ENCODE results near the gene STXBP5. TPM values are rescaled to one million over a fixed set of nuclear protein-coding genes. Genes with fewer than 3 reads are reported as not detected.

STXBP5 gene
- total and polyA plus RNA-seq, 9 of the 15 experiments (the other 6 are each of a cell fraction or from before 2014, with no cell fraction given): 23.3 to 172 (median 71.5) TPM

DNA sequence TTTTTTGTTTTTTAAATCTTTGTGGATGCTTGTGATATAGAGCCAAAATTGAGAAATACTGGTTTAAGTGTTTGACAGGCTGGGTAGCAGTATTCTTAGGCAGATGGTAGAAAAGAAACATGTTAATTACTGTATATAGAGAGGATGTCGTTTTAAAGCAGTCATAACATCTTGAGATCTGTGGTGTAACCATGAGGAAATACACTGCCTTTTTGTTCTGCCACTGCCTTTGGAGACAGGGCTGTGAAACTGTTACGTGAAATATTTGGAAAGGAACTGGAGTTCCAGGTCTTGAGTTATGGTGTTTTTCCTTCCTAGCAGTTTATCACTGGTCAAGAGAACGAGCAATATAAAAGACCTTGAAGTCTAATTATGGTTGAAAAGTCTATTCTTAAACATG is 19.5 kb downstream of the STXBP5 start:
- H3K36me3 ChIP-seq (ENCODE audit: control insufficient read depth, insufficient read depth, low read length): peaks cover 96% of the 10 kb centered on the region
- H3K4me2 ChIP-seq (ENCODE audit: insufficient read depth, low read length): no peak overlapping the region
- H2AFZ ChIP-seq (ENCODE audit: low read depth, low read length): no peak overlapping the region
- intact Hi-C loops (cut with micrococcal nuclease) (loop anchor here (5.0 kb wide), 1 partner anchor 366 kb away; no protein-coding TSS in a partner anchor), in situ Hi-C loops (cut with MboI) (loop anchor here (25.0 kb wide), 1 partner anchor 336 kb away; no protein-coding TSS in a partner anchor)
- H4K20me1 ChIP-seq (replicated peaks; ENCODE audit: control insufficient read depth, insufficient read depth, low read length): no peaks in the 10 kb centered on the region
- H3K4me1 ChIP-seq (replicated peaks in 1 of 2; ENCODE audit: control insufficient read depth in 2 of 2, insufficient read depth in 2 of 2, low read length in 2 of 2): peaks cover 0 to 51% of the 10 kb centered on the region in 2 experiments; a peak in 3 of 5 replicates
- no peaks in the 10 kb centered on the region for H3K9me1 ChIP-seq (ENCODE audit: control insufficient read depth, insufficient read depth, low read length)
- FAIRE-seq: no peak
- no peak overlapping the region for H3K4me3 ChIP-seq
- 68% methylated on average over 3 of the region's 3 CpGs for WGBS (ENCODE audit: insufficient coverage, low coverage, missing lambda C conversion rate)
- no peak overlapping the region for H3K27ac ChIP-seq (ENCODE audit: extremely low read depth, low read depth, low read length)
- BruUV-seq (replicated peaks): no TSS peak
- H3K27me3 ChIP-seq (ENCODE audit: control insufficient read depth in 2 of 2, insufficient read depth in 2 of 2, low read length in 2 of 2): no peaks in the 10 kb centered on the region
- no peak overlapping the region for H3K9ac ChIP-seq (ENCODE audit: insufficient read depth in 1 of 2, low read depth in 2 of 2, low read length in 2 of 2)
- CTCF ChIA-PET (ENCODE audit: low intra/inter-chr PET ratio): interaction anchor here (2.4 kb wide), 1 partner anchor 321 kb away, joined by 8 read pairs; no protein-coding TSS in a partner anchor
- peaks cover 100% of the 10 kb centered on the region for H3K79me2 ChIP-seq (ENCODE audit: control insufficient read depth, insufficient read depth, low read length)
- POLR2A ChIA-PET: interaction anchor here (0.7 to 1.8 kb wide), 2 partner anchors 9 to 329 kb away, joined by 3 to 5 read pairs; no protein-coding TSS in a partner anchor
- no peak for ATAC-seq
- DNase-seq (ENCODE audit: extremely low read depth in 1 of 4, low spot score in 3 of 4): no peak
- no peaks in the 10 kb centered on the region for H3K9me3 ChIP-seq (replicated peaks; ENCODE audit: control insufficient read depth, insufficient read depth, low read depth, low read length)
- no peak for TF ChIP-seq MXI1 (IDR thresholded peaks at IDR 0.05; ENCODE audit: low read depth, low read length)
- no peak for TF ChIP-seq MTF1 (CRISPR knock-in tag; IDR thresholded peaks at IDR 0.05; ENCODE audit: borderline replicate concordance)
- TF ChIP-seq MAZ (CRISPR knock-in tag; conservative IDR thresholded peaks at IDR 0.05 in 1 of 2, IDR thresholded peaks at IDR 0.05 in 1 of 2): 0 out of 4 replicates have a peak, but pooled peaks of 1 of the 2 experiments have one; percentile 37
- TF ChIP-seq, protein P1, sequence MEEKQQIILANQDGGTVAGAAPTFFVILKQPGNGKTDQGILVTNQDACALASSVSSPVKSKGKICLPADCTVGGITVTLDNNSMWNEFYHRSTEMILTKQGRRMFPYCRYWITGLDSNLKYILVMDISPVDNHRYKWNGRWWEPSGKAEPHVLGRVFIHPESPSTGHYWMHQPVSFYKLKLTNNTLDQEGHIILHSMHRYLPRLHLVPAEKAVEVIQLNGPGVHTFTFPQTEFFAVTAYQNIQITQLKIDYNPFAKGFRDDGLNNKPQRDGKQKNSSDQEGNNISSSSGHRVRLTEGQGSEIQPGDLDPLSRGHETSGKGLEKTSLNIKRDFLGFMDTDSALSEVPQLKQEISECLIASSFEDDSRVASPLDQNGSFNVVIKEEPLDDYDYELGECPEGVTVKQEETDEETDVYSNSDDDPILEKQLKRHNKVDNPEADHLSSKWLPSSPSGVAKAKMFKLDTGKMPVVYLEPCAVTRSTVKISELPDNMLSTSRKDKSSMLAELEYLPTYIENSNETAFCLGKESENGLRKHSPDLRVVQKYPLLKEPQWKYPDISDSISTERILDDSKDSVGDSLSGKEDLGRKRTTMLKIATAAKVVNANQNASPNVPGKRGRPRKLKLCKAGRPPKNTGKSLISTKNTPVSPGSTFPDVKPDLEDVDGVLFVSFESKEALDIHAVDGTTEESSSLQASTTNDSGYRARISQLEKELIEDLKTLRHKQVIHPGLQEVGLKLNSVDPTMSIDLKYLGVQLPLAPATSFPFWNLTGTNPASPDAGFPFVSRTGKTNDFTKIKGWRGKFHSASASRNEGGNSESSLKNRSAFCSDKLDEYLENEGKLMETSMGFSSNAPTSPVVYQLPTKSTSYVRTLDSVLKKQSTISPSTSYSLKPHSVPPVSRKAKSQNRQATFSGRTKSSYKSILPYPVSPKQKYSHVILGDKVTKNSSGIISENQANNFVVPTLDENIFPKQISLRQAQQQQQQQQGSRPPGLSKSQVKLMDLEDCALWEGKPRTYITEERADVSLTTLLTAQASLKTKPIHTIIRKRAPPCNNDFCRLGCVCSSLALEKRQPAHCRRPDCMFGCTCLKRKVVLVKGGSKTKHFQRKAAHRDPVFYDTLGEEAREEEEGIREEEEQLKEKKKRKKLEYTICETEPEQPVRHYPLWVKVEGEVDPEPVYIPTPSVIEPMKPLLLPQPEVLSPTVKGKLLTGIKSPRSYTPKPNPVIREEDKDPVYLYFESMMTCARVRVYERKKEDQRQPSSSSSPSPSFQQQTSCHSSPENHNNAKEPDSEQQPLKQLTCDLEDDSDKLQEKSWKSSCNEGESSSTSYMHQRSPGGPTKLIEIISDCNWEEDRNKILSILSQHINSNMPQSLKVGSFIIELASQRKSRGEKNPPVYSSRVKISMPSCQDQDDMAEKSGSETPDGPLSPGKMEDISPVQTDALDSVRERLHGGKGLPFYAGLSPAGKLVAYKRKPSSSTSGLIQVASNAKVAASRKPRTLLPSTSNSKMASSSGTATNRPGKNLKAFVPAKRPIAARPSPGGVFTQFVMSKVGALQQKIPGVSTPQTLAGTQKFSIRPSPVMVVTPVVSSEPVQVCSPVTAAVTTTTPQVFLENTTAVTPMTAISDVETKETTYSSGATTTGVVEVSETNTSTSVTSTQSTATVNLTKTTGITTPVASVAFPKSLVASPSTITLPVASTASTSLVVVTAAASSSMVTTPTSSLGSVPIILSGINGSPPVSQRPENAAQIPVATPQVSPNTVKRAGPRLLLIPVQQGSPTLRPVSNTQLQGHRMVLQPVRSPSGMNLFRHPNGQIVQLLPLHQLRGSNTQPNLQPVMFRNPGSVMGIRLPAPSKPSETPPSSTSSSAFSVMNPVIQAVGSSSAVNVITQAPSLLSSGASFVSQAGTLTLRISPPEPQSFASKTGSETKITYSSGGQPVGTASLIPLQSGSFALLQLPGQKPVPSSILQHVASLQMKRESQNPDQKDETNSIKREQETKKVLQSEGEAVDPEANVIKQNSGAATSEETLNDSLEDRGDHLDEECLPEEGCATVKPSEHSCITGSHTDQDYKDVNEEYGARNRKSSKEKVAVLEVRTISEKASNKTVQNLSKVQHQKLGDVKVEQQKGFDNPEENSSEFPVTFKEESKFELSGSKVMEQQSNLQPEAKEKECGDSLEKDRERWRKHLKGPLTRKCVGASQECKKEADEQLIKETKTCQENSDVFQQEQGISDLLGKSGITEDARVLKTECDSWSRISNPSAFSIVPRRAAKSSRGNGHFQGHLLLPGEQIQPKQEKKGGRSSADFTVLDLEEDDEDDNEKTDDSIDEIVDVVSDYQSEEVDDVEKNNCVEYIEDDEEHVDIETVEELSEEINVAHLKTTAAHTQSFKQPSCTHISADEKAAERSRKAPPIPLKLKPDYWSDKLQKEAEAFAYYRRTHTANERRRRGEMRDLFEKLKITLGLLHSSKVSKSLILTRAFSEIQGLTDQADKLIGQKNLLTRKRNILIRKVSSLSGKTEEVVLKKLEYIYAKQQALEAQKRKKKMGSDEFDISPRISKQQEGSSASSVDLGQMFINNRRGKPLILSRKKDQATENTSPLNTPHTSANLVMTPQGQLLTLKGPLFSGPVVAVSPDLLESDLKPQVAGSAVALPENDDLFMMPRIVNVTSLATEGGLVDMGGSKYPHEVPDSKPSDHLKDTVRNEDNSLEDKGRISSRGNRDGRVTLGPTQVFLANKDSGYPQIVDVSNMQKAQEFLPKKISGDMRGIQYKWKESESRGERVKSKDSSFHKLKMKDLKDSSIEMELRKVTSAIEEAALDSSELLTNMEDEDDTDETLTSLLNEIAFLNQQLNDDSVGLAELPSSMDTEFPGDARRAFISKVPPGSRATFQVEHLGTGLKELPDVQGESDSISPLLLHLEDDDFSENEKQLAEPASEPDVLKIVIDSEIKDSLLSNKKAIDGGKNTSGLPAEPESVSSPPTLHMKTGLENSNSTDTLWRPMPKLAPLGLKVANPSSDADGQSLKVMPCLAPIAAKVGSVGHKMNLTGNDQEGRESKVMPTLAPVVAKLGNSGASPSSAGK (IDR thresholded peaks at IDR 0.05): 0 out of 2 replicates have a peak, but pooled peaks have one; percentile 17
- 0 out of 2 replicates have a peak, but pooled peaks have one; percentile 16 for TF ChIP-seq RBFOX2 (IDR thresholded peaks at IDR 0.05; ENCODE audit: low read depth, low read length)
- TF ChIP-seq POLR2AphosphoS5 (IDR thresholded peaks at IDR 0.05; ENCODE audit: control insufficient read depth, insufficient read depth, low read depth, low read length): peak; percentile 39; the same call in 1 of the 2 replicates
- TF ChIP-seq, protein P2, sequence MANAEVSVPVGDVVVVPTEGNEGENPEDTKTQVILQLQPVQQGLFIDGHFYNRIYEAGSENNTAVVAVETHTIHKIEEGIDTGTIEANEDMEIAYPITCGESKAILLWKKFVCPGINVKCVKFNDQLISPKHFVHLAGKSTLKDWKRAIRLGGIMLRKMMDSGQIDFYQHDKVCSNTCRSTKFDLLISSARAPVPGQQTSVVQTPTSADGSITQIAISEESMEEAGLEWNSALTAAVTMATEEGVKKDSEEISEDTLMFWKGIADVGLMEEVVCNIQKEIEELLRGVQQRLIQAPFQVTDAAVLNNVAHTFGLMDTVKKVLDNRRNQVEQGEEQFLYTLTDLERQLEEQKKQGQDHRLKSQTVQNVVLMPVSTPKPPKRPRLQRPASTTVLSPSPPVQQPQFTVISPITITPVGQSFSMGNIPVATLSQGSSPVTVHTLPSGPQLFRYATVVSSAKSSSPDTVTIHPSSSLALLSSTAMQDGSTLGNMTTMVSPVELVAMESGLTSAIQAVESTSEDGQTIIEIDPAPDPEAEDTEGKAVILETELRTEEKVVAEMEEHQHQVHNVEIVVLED (CRISPR knock-in tag; IDR thresholded peaks at IDR 0.05): no peak

Measured in K562 (cell line).